HUES6 (cell line): Measurements from ENCODE around the gene PATZ1.
"Not testable (repeated sequence)": the region's sequence is repeated elsewhere in the genome, so short reads cannot be mapped to it uniquely, and the experiment has no call there.

Experiments used
- H3K27ac ChIP-seq: 2 replicates; pipeline ENCODE4 v1.7.0; 2013; ENCODE audit warnings: low read depth, mild to moderate bottlenecking, low read length, inconsistent platforms
- H3K27me3 ChIP-seq: 2 replicates; pipeline ENCODE4 v1.6.1; 2013; ENCODE audit warnings: low read length; ENCODE audit not compliant: control insufficient read depth, insufficient read depth
- H3K36me3 ChIP-seq: 2 replicates; pipeline ENCODE4 v1.6.1; 2013; ENCODE audit warnings: low read length; ENCODE audit not compliant: control insufficient read depth, insufficient read depth
- H3K4me1 ChIP-seq: 2 replicates; pipeline ENCODE4 v1.6.1; 2013; ENCODE audit warnings: low read length; ENCODE audit not compliant: control insufficient read depth, insufficient read depth
- H3K4me3 ChIP-seq: 2 replicates; pipeline ENCODE4 v1.5.1; 2013; ENCODE audit warnings: low read depth, low read length
- H3K9ac ChIP-seq: one replicate; pipeline ENCODE4 v1.6.1; 2013; ENCODE audit warnings: mild to moderate bottlenecking, low read length
- H3K9me3 ChIP-seq: 2 replicates; pipeline ENCODE4 v1.6.1; 2013; ENCODE audit warnings: low read depth, low read length; ENCODE audit not compliant: control insufficient read depth, insufficient read depth

The PATZ1 gene

DNA sequence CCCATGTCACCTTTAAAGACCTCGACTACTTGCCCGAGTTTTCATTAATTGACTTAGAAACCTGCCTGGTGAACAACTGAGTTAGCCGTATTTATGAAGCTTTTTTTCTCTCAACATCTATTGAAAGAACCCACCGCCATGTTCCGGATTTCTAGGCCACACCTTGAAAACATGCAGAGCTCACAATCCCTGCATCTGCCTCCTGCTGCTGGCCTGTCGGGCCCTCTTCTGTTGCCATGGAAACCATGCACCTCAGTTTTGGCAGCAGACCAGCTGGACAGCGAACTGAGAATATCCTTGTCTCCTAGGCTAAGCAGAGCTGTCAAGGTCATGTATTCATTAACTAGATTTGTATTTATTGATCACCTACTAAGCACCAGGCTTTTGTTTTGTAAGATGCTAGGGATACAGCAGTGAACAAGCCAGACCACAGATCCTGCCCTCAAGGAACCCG lies 4.3 kb upstream of the PATZ1 start:
- H3K9me3 ChIP-seq = no peaks in the 10 kb centered on the region
- no peaks in the 10 kb centered on the region for H3K4me1 ChIP-seq
- H3K27me3 ChIP-seq = no peaks in the 10 kb centered on the region
- no peak overlapping the region for H3K4me3 ChIP-seq
- H3K9ac ChIP-seq = no peak overlapping the region
- H3K36me3 ChIP-seq = no peaks in the 10 kb centered on the region
- H3K27ac ChIP-seq = no peak overlapping the region

DNA sequence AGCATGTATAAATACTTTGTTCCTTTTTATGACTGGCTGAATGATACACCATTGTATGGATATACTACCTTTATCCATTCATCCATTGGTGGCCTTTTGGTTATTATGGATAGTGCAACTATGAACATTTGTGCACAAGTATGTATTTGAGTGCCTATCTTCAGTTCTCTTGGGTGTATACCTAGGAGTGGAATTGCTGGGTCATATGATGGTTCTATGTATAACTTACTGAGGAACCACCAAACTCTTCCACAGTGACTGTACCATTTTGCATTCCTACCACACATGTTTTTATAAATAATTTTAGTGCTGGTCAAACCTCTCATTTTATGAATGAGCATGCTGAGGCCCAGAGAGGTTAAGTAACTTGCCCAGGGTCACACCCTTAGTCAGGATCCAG lies 3.8 kb upstream of the PATZ1 start:
- Histone ChIP-seq H3K27ac (no peak overlapping the region), H3K27me3 (no peaks in the 10 kb centered on the region), H3K9ac (no peak overlapping the region), H3K9me3 (no peaks in the 10 kb centered on the region), H3K36me3 (no peaks in the 10 kb centered on the region), H3K4me3 (no peak overlapping the region), H3K4me1 (peaks cover 2% of the 10 kb centered on the region; the same call in 1 of the 2 replicates)

DNA sequence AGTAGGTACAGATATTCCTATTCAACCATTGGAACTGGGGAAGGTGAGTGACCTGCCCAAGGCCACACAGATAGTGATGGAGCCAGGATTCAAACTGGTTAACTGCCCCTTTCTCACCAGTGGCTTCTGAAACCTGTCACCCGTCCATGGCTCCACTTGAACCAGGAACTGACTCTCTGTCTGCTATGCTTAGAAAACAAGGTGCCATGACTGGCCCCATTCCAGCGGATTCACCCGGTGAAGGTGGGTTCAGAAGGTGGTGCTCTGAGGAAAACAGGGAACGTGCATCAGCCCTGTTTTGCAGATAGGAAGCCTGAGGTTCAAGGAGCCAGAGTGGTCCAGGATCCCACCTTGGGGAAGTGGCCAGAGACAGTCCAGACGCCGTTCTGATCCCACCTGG lies 2.6 kb upstream of the PATZ1 start:
- Histone ChIP-seq H3K27ac (no peak overlapping the region), H3K9ac (no peak overlapping the region), H3K9me3 (no peaks in the 10 kb centered on the region)

DNA sequence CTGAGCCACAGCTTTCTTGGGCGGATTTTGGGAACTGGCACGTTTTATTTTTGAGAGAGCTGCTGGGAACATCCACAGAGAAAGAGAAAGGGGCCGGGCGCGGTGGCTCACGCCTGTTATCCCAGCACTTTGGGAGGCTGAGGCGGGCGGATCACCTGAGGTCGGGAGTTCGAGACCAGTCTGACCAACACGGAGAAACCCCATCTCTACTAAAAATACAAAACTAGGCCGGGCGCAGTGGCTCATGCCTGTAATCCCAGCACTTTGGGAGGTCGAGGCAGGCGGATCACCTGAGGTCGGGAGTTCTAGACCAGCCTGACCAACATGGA lies 1.8 kb upstream of the PATZ1 start:
- not testable (repeated sequence) for H3K27me3 ChIP-seq, H3K9me3 ChIP-seq, H3K36me3 ChIP-seq
- H3K4me3 ChIP-seq = peak overlapping the region; percentile 64
- peaks cover 21% of the 10 kb centered on the region for H3K4me1 ChIP-seq
- peak overlapping the region; percentile 84; the same call in 1 of the 2 replicates for H3K27ac ChIP-seq
- peak overlapping the region; percentile 99 for H3K9ac ChIP-seq

More for the DNA sequence above, 2.6 kb upstream of the PATZ1 start:
- Histone ChIP-seq H3K27me3 (no peaks in the 10 kb centered on the region), H3K4me3 (no peak overlapping the region), H3K4me1 (peaks cover 13% of the 10 kb centered on the region), H3K36me3 (peaks cover 6% of the 10 kb centered on the region; the same call in 1 of the 2 replicates)

DNA sequence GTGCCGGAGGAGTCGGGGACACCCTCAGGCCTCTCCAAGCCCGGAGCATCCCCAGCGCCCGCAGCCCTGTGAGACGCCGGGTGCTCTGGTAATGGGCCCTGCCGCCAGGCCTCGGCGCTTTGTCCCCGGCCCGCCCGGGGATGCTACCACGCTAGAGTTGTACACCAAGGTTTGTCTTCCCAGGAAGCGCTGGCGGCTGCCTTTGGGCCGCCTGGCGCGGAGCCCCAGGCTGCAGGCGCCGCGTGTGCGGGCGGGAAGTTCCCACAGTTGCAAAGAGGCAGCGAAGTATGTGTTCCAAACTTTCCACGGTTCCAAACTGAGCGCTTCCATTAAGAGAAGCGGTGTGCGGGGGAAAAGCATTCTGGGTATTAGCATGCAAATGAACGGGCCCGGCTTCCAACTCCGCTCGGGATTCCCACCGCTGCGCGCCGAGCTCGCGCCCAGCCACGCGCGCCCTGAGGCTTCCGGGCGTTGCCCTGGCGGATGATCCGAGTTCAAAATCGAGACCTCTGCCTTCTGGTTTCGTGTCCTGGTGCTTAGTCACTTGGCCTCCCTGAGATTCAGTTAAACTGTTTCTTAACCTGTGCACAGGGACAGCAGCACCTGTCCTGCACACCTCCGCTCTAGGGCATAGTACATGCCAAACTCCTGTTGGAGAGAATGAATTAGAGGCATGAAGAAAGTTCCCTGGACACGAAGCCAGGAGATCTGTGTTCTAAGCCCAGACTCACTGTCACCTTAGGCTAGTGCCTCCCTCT lies 1.3 kb upstream of the PATZ1 start:
- Histone ChIP-seq H3K27ac (peak overlapping the region; percentile 84), H3K36me3 (peaks cover 12% of the 10 kb centered on the region), H3K9ac (peak overlapping the region; percentile 99), H3K4me1 (peaks cover 26% of the 10 kb centered on the region), H3K9me3 (no peaks in the 10 kb centered on the region), H3K4me3 (peak overlapping the region; percentile 64), H3K27me3 (no peaks in the 10 kb centered on the region)

DNA sequence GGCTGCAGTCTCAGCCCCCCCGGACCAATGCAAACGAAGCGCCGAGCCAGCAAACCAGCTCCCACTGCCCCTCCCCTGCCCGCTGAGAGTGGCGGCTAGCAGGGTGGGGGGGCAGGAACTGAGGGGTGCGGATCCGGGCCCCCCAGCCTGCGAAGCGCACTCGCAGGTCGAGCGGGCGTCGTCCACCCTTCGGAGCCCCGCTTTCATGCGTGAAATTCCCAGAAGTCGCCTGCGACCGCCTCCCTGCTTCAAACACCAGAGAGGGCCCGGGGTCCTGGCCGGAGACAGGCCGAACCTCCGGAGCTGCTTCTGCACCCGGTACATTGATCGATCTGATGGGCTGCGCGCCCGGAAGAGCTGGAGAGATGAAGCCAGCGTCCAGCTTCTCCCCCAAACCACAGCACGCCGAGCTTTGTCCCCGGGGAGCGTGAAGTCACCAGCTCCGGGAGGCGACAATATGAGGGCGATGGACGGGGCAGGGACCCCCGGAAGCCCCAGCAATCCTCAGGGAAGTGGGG lies 646 bp upstream of the PATZ1 start:
- peak overlapping the region; percentile 99 for H3K9ac ChIP-seq
- H3K27me3 ChIP-seq = no peaks in the 10 kb centered on the region

DNA sequence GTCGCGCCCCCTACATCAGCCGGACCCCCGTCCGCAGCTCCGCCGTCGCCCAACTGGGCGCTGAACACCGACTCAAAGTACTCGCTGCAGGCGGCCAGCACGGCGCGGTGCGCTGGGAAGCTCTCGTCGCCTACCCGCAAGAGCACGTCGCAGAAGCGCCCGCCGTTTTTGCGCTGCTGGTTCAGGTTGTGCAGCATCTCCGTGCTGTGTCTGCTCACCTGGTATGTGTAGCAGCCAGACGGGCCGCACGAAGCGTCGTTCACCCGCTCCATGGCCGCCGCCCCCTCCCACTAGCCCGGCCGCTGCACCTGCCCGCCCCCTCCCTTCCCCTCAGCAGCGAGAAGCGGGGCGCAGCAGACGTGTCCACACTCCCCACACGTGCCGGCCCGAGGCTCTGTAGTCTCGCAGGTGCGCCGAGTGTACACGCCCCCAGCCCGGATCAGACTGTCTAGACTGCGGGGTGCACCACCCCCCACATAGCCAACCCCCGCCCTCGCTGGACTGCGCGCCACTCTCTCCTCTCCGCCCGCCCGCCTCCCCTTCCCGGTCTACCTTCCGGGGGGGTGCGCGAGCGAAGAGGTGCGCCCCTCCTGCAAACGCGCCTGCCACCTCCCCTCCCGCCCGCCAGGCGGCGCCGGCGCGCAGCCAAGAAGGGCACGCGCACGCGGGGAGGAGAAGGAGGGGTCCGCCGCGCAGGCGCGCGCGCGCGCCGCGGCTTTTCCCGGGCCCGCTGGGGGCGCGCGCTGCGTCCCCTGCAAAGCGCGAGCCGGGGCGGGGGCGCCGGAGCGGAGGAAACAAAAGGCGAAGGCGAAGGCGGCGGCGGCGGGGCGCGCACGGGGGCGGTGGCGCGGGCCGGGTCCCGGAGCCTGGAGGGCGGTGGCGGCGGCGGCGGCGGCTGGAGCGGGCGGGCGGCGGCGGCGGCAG lies 553 bp downstream of the PATZ1 start:
- Histone ChIP-seq H3K27ac (peak overlapping the region; percentile 81; the same call in 1 of the 2 replicates), H3K4me3 (peak overlapping the region; percentile 86), H3K9ac (peak overlapping the region; percentile 91), H3K36me3 (peaks cover 30% of the 10 kb centered on the region), H3K9me3 (no peaks in the 10 kb centered on the region), H3K4me1 (peaks cover 35% of the 10 kb centered on the region), H3K27me3 (no peaks in the 10 kb centered on the region)

More for the DNA sequence above, 646 bp upstream of the PATZ1 start:
- Histone ChIP-seq H3K27ac (peak overlapping the region; percentile 84), H3K4me3 (peak overlapping the region; percentile 64), H3K4me1 (peaks cover 33% of the 10 kb centered on the region), H3K36me3 (peaks cover 18% of the 10 kb centered on the region), H3K9me3 (no peaks in the 10 kb centered on the region)

DNA sequence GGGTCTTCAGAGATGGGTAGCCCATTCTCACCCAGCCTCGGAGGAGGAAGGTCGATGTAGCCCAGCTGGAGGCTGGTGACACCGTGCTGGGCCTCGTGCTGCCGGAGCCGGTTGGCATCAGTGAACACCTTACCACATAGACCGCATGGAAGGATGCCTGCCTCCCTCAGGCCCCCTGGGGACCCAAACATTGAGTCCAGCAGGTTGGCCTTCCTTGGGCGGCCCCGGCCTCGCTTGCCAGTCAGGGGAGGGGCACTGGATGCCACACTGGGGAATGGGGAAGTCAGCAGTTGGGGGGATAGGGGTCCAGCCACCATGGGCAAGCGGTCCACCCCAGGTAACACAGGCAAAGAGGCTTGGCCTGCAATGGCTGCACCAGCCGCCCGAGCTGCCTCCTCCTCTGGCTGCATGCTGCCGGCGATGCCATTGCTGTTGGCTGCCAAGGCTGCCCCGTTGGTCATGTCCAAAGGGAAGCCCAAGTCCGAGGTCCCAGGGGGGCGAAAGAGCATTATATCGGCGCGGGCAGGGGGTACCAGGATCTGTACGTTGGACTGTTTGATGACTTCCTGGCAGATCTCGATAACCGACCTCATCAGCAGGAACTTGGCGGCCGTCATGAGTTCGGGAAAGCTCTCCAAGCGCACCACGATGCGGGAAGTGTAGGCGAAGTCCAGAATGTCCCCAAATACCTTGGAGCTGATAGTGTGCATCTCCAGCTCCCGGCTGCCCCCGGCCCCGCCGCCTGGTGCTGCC lies 1.4 kb downstream of the PATZ1 start:
- H3K9ac ChIP-seq = peak overlapping the region; percentile 81
- H3K27me3 ChIP-seq = no peaks in the 10 kb centered on the region
- peaks cover 41% of the 10 kb centered on the region for H3K4me1 ChIP-seq
- H3K4me3 ChIP-seq = peak overlapping the region; percentile 86
- peak overlapping the region; percentile 60; the same call in 1 of the 2 replicates for H3K27ac ChIP-seq
- no peaks in the 10 kb centered on the region for H3K9me3 ChIP-seq
- H3K36me3 ChIP-seq = peaks cover 39% of the 10 kb centered on the region

DNA sequence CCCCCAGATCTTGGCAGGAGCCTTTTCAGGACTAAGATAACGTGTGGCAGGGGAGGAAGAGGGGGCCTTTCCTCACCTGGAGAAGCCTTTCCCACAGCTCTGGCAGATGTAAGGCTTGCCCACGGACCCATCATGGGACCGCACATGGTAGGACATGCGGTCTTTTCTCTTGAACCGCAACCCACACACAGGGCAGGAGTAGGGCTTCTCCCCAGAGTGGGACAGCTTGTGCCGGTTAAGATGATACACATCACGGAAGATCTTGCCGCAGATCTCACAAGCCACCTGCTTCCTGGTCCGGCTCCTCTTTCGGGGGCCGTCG lies 1.9 kb downstream of the PATZ1 start:
- H3K4me1 ChIP-seq = peaks cover 41% of the 10 kb centered on the region
- peak overlapping the region; percentile 5; the same call in 1 of the 2 replicates for H3K27ac ChIP-seq
- H3K36me3 ChIP-seq = peaks cover 44% of the 10 kb centered on the region
- no peaks in the 10 kb centered on the region for H3K9me3 ChIP-seq
- peak overlapping the region; percentile 86 for H3K4me3 ChIP-seq
- H3K27me3 ChIP-seq = no peaks in the 10 kb centered on the region
- peak overlapping the region; percentile 81 for H3K9ac ChIP-seq

DNA sequence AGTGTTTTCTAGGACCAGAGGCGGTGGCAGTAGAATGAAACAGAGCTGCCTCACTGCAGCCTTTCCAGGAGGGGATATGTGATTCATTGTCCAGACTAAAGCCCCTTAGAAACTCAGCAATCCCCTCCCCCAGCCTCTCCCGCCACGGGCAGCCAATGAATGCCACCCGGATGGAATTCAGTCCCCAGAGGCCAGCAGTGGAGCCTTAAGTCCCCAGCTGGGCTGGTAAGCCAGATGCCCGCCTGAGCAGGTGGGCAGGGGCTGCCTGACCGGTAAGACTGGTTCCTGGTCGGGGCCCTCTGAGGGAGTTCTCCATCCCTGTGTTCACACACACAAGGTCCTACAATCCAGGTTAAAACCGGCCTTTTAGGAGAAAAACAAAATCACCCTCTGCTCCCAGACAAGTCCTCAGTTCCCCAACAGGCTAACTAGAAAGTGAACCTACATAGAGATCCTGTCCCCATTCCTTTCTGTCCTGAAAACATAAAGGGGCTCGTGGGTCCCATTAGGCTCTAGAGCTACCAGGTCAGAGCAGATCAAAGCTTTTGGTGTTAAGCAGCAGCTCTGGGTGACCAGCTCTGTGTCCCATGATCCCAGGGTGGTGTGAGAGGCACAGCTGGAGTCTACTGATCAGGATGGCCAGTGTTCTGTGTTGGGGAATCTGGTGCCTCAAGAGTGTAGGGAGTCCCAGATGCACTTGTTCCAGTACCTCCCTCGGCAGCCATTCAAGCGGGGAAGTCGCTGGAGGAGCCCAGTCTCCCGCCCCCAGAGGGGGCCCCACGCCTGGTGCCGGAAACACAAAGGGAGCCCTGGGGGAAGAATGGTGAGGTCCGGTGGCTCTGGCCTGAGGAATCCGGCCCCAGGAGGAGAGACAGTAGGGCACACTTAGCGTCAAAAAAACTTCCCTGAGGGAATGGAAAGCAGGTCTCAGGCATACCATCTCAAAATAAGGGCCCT lies 2.6 kb downstream of the PATZ1 start:
- peak overlapping the region; percentile 83 for H3K27ac ChIP-seq
- peaks cover 41% of the 10 kb centered on the region for H3K4me1 ChIP-seq
- H3K27me3 ChIP-seq = no peaks in the 10 kb centered on the region
- H3K9ac ChIP-seq = peak overlapping the region; percentile 81
- no peaks in the 10 kb centered on the region for H3K9me3 ChIP-seq
- H3K36me3 ChIP-seq = peaks cover 49% of the 10 kb centered on the region
- peak overlapping the region; percentile 86 for H3K4me3 ChIP-seq
